Stimulated activated CD8-positive, alpha-beta memory T cell treated with anti-CD3 and anti-CD28 coated beads, Interleukin-2, amount 100 ng/mL, for 48 hours (primary cell): ENCODE results near the gene FNDC3A.

Source experiments
- DNase-seq, 2 donors: peaks; one replicate each; pipeline ENCODE4 v3.0.0-alpha.2; 2020; ENCODE audit warnings: low read depth in 2 of 2

Gene FNDC3A, protein sequence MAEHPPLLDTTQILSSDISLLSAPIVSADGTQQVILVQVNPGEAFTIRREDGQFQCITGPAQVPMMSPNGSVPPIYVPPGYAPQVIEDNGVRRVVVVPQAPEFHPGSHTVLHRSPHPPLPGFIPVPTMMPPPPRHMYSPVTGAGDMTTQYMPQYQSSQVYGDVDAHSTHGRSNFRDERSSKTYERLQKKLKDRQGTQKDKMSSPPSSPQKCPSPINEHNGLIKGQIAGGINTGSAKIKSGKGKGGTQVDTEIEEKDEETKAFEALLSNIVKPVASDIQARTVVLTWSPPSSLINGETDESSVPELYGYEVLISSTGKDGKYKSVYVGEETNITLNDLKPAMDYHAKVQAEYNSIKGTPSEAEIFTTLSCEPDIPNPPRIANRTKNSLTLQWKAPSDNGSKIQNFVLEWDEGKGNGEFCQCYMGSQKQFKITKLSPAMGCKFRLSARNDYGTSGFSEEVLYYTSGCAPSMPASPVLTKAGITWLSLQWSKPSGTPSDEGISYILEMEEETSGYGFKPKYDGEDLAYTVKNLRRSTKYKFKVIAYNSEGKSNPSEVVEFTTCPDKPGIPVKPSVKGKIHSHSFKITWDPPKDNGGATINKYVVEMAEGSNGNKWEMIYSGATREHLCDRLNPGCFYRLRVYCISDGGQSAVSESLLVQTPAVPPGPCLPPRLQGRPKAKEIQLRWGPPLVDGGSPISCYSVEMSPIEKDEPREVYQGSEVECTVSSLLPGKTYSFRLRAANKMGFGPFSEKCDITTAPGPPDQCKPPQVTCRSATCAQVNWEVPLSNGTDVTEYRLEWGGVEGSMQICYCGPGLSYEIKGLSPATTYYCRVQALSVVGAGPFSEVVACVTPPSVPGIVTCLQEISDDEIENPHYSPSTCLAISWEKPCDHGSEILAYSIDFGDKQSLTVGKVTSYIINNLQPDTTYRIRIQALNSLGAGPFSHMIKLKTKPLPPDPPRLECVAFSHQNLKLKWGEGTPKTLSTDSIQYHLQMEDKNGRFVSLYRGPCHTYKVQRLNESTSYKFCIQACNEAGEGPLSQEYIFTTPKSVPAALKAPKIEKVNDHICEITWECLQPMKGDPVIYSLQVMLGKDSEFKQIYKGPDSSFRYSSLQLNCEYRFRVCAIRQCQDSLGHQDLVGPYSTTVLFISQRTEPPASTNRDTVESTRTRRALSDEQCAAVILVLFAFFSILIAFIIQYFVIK

DNA sequence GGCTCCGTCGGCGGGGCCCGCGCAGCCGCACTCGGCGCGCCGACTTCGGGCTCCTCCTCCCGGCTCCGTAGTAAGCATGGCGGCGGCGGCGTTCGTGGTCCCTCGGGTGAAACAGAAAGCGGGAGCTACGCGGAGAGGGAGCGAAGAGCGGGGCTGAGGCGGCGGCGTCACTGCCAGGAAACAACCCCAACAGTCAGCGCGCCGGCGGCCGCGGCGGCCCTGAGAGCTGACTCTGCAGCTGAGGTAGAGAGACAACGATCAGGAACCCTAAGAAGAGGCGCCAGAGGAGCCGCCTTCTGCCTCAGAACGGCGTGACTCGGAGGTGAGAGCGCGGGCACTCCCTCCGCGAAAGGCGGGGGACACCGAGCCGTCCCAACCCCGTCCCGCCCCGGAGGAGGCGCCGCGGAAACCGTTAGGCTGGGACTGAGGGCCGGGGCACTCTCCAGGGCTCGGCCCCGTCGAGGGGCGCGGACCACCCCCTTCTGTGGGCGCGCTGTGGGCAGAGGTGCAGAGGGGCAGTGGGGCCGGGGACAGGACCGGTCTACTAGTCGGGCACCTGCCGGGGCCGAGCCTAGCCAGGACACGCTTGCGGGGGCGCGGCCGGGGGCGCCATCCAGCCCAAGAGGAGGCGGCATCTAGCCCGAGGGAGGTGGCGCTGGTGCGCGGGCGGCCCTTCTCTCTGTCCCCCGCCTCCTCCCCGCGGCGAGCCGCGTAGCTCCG, at the start of gene FNDC3A:
FNDC3A (plus strand) TSS at position 57 of the 720 bp plus-strand sequence. CDS start 30,279 bp downstream, outside the sequence.
- DNase-seq: peak; percentile 79 to 83

DNA sequence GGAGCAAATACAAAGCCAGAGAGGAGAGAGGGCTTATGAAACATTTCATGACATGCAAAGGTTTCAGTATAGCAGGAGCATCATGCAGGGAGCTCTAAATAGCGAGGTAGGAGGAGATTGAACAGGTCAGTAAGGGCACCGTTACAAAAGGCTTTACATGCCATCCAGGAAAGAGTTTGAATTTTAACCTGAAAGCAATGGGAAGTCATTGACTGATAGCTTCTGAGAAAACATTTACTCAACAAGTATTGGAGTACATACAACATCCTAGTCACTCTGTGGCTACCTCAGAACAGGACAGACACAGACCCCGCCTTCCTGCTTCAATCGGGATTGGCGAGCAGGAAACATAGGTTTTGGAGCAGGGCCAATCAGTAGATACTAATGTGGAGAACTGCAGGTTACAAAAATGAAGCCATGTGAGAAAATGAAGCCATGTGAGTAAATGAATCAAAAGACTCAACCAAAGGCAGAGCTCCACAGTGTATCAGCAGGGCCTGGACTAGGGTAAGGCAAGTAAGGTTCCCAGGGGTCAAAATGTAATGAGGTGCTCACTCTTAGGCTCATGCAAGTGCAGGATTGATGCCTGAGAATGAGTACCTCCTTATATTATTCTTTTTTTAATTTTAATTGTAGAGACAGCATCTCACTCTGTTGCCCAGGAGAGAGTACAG, 46.8 kb upstream of the FNDC3A start:
- DNase-seq: no peak

DNA sequence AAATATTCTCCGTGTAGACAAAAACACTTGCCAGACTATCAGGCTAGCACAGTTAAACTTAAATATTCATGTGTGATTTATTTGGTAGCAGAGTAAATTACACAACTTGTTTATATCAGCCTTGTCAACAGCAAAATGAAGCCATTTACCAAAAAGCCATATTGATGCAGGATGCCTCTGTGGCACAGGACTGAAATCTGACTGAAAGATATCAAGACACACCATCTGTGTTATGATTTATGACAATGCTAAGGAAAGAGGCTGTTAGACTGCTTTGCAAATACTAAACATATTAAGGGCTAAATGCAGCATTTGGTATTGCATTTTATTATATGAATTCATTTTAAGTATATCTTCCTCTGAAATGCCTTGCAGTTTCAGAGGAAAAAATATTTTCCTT, 44.8 kb upstream of the FNDC3A start:
- DNase-seq: no peak

DNA sequence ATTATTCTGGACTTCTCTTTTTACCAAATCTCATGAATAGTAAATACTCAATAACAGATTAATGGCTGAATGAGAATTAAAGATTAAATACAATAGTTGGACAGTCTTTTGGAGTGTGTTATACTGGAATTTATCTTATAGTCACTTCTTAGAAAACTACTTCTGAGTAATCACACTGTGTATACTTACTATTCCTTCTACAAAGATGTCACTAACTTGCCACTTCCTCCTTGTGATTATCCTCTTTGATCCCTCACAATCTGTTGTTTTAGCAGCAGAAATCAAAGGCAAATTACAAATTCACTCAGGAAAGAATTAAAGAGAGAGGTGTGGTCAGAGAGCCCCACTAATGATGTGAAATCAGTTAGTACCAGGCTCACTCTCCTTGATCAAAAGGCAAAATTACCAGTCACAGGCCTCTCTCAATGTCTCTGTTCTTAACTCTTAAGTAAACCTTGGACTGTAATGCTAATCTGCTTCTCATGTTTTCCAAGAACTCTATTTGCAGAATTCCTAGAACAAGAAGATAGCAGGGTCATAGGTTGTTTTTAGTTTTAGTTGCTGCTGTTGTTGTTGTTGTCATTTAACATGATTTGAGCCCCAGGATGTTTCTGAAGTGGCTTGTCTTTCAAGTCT, 37.3 kb upstream of the FNDC3A start:
- DNase-seq: no peak

DNA sequence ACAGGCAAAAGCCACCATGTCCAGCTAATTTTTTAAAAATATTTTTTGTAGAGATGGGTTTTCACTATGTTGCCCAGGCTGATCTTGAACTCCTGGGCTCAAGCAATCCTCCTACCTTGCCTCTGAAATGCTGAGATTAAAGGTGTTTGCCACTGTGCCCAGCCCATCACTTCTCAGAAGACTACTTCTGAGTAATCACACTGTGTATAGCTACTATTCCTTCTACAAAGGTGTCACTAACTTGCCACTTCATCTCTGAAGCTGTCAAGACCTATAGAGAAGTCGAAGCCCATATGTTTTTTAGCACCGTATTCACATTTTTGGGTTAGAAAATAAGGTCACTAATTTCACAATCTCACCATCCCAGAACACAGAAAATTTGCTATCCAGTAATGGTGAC, 36.0 kb upstream of the FNDC3A start:
- no peak for DNase-seq

DNA sequence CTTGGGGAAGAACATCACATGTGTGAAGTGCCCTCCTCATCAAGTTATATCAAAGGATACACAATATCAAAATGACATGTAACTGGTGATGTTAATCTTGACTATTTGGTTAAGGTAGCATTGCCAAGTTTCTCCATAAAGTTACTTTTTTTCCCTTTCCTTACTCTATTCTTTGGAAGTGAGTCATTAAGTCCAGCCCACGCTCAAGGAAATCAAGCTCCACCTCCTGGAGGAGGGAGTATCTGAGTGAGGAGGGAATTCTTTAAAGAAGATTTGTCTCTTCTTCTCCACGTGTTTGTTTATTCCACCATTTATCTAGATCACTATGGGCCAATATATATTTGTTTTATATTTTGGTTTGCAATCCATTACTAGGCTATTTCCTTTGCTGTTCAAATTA, 33.6 kb upstream of the FNDC3A start:
- DNase-seq: no peak

DNA sequence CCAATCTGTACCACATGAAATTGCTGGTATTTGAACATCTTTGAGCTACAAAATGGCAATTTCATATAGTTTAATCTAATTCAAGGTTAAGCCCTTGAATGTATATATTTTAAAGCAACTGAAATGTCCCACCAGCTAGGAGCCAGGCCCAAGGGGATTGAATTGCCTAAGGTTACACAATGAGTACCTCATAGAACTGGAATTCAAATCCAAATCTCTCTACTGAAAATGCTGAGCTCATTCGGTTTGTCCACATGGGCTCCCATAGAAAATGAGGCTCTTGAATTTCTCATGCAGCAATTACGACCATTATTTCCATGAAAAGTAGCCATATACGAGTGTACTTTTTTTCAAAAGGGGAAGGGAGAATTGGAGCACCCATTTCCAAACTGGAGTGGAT, 31.5 kb upstream of the FNDC3A start:
- DNase-seq: no peak

DNA sequence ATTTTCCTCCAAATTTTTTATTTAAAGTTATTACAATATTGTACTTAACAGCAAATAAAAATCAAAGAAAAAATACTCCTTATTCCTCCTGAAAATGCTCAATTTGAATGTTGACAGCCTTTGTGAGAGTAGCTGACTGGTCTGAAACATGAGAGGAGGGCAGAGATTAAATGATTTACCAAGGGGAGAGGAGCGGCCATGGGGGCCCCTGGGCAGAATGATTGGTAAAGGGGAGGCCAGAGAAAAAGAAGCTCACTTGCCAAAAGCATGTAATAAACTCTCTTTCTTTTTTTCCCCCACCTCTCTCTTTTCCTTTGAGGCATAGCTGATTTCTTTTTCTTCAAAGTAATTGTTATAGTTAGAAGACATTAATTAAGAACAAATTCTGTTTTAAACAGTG, 30.1 kb upstream of the FNDC3A start:
- DNase-seq: no peak

DNA sequence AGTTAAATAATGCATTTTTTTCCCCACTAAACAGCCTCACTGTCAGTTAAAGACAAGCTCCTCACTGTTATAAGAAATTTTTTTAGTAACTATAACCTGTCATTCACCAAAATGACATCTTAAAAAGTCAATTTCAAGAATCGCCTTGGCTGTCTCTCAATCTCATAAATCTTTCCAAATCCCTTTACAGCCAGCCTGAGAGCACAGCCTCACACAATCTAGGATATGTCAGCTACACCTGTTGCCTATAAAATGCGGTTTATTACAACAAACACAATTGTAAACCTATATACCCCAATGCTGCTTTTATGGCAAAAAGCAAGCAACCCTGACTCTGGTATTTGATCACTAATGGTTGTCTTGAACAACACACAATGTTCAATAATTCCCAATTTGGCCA, 29.5 kb upstream of the FNDC3A start:
- DNase-seq: no peak

DNA sequence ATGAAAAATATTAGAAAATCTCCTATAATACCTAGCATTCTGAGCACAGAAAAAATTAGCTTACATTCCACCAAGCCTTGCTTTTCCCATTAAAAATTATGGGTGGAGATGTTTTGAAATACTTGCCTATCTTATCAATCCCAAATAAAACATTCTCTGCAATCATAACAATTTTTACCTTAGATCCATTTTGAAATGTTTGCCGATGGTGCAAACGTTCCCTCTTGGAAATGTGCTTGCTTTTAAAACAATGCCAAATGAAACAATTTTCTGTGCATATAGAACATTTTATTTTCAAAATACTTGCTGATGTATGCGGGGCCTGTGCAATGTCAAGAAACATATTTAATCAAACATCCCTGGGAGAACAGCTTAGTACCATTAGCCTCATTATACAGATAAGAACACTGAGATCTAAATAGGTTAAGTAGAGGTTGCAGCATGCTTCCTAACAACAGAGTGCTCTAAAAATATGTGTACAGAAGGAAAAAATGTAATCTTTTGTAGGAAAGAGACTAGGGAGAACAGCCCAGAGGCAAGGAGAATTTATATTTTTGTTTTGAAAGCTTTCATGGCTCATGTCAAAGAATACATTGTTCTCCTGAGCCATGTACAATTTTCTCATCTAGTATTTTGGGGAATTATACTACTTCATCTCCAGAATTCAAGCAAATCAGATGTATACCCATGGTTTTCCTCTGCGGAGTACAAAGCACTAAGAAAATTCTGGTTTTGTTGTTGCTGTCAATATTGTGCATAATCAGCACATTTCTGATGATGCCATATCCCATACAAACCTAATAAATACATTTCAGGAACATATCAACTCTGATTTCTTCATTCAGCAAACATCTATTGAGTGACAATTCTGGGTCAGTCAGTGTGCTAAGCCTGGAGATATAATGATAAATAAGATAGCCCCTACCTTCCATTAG, 25.9 kb upstream of the FNDC3A start:
- DNase-seq: no peak

DNA sequence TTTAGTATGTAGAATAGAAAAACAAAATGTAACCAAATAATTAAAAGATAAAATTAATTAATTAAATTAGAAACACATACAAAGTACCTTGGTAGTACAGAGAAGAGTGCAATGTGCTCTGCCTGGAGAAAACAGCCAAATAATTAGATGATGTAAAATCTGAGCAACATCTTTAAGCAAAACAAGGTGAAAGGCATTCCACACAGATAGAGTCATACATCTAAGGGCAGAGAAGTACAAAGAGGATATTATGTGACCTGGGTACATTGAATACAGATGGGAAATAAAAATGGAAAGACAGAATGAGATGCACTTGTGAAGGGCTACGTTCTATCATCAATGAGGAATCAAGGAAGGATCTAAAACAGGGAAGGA, 25.2 kb upstream of the FNDC3A start:
- DNase-seq: no peak

DNA sequence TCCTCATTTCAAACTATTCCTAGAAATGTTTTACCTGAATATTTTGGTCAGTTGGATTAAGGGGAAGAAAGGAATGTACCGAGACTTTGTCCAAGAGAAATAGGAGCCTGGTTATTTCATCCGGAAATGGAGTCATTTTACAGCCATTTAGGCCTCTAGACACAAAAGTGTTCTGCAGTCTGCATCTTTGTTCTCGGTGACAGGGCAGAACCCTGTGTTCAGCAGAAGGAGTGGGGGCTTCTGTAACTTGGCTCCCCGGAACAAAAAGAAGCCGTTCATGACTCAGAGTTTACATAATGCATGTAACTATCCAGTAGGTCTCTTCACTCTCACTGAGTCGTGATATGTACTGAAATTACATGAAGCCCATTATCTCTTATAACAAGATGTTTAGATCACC, 21.6 kb upstream of the FNDC3A start:
- DNase-seq: no peak

DNA sequence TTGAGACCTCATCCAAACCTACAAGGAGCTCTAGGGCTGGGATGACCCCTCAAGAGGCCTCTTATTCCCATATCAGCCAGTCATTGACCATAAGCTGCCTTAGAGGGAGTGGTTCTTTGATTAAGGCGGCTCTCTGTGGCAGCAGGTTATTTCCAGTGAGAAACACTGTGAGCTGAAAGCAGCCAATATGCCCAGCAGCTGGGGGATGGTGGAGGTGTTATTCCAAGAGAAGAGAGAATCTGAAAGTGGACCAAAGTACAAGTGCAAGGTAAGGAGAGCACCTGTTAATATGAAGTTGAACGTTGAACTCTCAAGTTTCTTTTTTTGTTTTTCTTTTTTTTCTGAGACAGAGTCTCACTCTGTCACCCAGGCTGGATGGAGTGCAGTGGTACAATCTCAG, 20.2 kb upstream of the FNDC3A start:
- DNase-seq: no peak

DNA sequence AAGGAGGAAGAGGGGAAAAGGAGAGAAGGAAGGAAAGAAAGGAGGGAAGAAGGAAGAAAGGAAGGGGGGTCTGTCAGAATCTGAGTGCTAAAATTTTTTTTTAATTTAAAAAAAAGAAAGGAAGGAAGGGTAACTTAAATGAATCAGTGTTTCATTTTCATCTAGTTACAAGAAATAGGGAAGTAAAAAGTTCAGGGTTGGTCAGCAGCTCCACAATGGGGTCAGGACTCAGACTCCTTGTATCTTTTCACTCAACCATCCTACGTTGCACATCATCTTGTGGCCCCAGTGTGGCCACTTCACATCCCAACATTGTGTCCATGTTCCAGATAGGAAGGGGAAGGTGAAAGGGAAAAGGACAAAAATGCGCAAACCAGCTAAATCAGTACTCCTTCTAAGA, 14.3 kb upstream of the FNDC3A start:
- DNase-seq: no peak

DNA sequence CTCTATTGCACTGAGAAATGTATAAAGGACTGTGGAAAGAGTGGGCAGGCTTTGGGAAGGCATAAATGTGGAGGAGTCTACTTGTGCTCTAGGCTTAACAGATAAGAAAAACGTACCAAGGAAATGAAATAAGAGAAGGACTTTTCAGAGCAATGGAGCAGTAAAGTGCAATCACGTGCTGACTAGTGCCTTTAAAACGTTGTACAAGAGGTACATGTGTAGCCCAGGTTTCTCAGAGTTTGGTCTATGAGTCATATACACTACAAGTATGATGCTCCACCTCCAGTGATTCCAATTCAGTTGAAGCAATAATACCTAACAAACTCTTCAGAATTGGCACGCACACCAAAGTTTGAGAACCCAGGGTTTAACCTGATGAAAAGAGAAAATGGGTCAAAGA, 13.4 kb upstream of the FNDC3A start:
- no peak for DNase-seq

DNA sequence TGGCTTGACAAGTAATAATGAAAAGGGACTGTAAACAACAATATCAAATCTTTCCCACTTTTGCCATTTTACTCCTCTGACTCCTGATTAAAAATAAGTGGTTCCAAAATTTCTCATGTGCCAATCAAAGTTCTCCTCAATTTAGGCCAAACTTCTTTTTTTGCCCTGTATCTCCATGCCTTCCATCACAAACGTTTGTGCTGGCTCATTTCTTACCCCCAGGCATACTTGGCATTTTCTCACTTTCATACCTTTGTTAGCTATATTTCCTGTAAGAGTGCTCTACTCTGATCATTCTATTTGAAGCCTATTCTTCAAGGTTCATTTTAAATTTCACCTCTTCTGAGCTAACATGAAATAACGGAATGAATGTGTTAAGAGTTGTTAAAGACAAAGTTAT, 10.0 kb upstream of the FNDC3A start:
- no peak for DNase-seq

DNA sequence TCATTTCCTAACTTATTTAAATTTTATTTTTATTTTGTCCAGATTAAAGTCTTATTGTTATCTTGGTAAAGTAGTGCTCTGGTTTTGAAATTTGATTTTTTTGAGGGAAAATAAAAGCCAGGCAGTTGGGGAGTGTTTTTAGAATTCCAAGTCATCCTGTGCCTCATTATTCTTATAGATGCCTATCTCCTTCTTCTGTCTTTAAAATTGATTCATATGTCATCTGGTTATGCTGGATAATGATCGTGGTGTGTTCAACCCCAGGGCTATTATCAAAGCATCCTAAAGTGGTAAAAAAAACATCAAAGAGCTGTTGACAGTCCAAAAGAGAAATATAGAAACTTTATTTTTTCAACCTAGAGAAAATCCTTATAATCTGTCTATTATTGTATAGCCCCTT, 6.0 kb upstream of the FNDC3A start:
- DNase-seq: no peak

DNA sequence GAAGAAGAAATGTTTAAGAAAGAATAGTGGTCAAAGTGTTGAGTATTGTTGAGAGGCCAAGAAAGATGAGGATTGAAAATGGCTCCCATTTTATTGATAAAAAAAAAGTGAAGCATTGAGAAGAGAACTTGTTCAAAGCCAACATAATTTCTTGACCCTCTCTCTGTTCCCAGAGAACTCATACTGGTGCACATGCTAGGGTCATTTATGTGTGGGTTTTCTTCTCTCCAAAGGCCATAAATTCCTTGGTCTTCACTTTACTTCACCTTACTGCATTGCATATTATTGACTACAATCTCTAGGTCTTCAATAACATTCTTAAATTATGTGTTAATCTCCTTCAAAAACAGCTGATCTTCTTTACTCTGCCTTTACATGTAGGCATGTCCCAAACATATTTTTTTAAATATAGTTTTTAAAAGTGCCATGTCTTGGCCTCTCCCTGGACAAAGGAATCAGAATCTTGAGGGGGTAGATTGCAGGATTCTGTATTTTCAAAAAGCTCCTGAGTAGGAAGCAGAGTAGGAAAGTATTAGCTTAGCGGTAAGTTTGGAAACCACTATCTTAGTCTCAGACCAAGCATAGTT, 1.8 kb upstream of the FNDC3A start:
- no peak for DNase-seq
